AG10803 (cell line): ENCODE data around the gene ITPR1.

ENCODE experiments used
- DNase-seq: peaks from one replicate; pipeline ENCODE4 v3.0.0; 2010; ENCODE audit warnings: low read depth
- H3K4me3 ChIP-seq: 2 replicates; pipeline ENCODE4 v1.5.1; 2011; ENCODE audit warnings: mild to moderate bottlenecking, low read length, control low read depth
- TF ChIP-seq, protein P1 (sequence below): conservative IDR thresholded peaks from 2 replicates; pipeline ENCODE4 v1.5.1; 2011; ENCODE audit warnings: mild to moderate bottlenecking, low read length, control low read depth, inconsistent platforms

Gene ITPR1

DNA sequence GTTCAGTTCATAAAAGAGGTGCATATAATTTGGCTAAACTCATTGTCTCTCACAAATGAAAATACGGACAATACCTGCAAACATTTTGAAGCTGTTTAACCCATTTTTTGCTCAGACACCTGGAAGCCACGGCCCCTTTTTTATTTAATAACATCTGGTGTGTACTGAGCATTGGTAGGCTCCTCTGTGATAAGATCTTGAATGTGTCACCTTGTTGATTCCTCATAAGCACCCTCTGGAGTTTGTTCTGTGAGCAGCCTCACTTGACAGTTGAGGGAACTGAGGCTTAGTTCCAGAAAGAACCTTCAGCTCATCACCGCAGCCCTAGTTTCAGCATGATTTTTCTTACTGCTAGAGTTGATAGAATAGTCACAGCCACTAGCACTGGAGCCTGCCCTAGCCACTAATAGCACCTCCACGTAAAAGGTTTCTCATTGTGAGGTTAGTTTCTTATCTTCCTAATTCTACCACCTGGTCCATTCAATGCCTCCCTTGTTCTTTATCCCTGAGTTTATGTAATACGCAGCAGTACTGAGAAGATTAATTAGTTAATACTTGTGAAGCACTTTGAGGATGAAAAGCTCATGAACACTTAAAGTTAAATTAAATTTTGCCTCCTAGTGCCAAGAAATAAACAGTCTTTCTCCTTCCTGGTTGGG is 71.9 kb downstream of the ITPR1 start:
- TF ChIP-seq, protein P1, sequence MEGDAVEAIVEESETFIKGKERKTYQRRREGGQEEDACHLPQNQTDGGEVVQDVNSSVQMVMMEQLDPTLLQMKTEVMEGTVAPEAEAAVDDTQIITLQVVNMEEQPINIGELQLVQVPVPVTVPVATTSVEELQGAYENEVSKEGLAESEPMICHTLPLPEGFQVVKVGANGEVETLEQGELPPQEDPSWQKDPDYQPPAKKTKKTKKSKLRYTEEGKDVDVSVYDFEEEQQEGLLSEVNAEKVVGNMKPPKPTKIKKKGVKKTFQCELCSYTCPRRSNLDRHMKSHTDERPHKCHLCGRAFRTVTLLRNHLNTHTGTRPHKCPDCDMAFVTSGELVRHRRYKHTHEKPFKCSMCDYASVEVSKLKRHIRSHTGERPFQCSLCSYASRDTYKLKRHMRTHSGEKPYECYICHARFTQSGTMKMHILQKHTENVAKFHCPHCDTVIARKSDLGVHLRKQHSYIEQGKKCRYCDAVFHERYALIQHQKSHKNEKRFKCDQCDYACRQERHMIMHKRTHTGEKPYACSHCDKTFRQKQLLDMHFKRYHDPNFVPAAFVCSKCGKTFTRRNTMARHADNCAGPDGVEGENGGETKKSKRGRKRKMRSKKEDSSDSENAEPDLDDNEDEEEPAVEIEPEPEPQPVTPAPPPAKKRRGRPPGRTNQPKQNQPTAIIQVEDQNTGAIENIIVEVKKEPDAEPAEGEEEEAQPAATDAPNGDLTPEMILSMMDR: no peak
- no peak overlapping the region for H3K4me3 ChIP-seq
- no peak for DNase-seq

DNA sequence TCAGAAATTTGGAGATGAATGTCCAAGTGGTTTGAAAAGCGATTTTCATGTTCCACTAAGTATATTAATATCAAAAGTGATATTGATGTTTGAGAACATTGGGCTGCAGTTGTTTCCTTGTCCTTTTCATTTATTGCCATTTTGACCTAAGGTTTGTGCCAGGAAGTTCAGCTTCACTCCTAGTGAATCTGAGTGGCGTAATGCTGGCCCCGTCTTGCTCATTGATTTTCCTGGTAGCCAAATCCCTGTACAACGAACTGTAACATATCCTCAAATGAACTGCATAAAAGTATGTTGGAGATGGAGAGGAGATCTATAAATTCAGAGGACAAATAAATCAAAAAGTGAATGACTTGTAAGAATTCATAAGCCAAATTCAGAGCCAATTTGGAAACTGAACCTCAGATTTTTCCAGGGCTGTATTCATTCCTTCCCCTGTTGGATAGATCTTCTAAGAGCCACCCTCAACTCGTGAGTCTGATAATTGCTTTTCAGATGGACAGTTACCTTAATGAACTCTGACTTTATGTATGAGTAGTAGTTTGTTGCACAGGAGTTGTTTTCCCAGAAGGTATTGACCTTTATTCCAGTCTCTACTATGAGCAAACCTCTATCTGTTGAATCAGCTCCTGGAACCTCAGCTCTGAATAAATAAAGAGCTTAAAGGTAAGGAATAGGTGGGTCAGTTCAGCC is 72.8 kb downstream of the ITPR1 start:
- no peak overlapping the region for H3K4me3 ChIP-seq
- TF ChIP-seq, protein P1: no peak
- no peak for DNase-seq

DNA sequence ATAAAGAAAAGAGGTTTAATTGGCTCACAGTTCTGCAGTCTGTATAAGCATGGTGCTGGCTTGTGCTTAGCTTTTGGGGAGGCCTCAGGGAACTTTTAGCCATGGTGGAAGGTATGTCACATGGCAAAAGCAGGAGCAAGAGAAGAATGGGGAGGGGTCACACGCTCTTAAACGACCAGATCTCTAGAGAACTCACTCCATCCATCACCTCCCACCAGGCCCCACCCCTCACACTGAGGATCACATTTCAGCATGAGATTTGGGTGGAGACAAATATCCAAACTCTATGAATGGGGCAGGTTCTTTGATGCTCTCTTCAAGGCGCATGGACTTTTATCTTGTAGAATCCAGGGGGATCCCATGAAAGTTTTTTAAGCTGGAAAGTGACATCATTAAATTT is 75.7 kb downstream of the ITPR1 start:
- H3K4me3 ChIP-seq: no peak overlapping the region
- TF ChIP-seq, protein P1: no peak
- DNase-seq: no peak

DNA sequence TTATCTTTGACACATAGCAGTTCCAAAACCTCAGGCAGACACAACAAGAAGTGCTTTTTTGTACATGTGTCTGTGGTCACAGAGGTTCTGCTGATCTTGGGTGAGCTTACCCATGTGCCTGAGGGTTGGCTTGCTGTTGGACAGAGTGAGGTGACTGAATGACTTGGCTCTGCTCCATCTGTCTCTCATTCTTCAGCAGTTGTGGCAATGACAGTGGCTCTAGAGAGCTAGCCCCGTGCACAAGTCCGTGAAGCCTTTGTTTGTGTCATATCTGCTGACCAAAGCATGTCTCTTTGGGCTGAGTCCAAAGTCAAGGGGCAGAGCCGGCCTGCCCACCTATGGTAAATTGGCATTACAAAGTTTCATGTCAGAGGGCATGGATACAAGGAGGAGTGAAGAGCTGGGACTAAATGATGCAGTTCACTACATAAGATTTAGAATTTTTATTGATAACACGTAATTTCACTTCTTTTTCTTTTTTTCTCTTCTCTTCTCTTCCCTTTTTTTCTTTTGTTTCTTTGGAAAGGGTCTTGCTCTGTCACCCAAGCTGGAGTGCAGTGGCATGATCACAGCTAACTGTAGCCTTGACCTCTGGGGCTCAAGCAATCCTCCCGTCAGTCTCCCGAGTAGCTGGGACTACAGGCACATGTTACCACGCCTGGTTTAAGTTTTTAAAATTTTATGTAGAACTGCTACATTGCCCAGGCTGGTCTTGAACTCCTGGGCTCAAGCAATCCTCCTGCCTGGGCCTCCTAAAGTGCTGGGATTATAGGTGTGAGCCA is 77.9 kb downstream of the ITPR1 start:
- H3K4me3 ChIP-seq: no peak overlapping the region
- DNase-seq: no peak
- TF ChIP-seq, protein P1: no peak

DNA sequence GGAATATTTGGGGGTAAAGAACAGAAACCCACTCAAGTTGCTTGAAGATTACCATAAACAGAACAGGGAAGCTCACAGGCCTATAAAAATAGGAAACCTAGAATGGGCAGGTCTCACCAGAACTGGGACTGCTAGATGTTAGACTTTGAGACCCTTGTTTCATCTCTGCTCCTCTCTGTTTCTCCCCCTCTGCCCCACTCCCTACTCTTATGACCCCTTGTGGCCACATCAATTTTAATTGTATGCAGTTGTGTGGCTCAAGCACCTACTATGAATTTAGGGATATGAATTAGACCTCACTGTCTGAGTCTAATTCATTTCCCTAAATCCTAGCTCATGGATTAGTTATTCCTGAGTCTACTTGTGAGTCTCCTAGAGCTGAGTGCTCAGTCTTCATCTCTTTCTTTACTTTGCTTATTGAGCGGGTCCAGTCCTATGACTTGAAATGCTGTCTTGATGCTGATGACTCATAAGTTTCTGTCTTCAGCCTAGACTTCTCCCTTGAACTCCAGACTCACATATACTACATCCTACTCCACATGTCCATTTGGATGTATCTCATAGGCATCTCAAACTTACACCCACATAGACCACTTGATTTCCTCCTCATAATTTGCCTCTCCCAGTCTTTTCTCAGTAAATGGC is 78.7 kb downstream of the ITPR1 start:
- TF ChIP-seq, protein P1: no peak
- H3K4me3 ChIP-seq: no peak overlapping the region
- no peak for DNase-seq

DNA sequence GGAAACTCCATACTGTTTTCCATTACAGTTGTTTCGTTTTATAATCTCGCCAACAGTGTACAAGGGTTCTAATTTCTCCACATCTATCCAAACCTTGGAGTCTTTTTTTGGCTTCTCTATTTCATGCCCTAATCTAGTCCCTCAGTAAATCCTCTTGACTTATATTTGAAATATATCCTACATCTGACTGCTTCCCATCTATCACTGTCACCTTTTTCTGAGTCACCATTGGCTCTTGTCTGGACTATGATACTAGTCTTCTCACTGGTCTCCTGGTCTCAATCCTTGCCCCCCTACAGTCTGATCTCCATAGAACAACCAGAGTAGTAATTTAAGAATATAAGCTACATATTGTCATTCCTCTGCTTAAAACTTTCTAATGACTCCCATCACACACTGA is 80.0 kb downstream of the ITPR1 start:
- H3K4me3 ChIP-seq: no peak overlapping the region
- DNase-seq: no peak
- TF ChIP-seq, protein P1: no peak
